GM12892 (cell line): ENCODE data around the gene ALOX5.
"Not testable (repeated sequence)": the region's sequence is repeated elsewhere in the genome, so short reads cannot be mapped to it uniquely, and the experiment has no call there.

Source experiments
- DNase-seq: peaks from one replicate; pipeline ENCODE4 v3.0.0; 2011; ENCODE audit not compliant: insufficient read length
- FAIRE-seq: peaks from 2 replicates; lab custom pipeline; 2011; peaks lifted over from hg19 to GRCh38; lab: Jason Lieb, UNC
- POLR2A ChIP-seq: IDR thresholded peaks from 2 replicates; pipeline ENCODE4 v1.6.1; 2011; ENCODE audit warnings: low read depth, low read length, control low read depth
- POLR2AphosphoS5 ChIP-seq: IDR thresholded peaks from 2 replicates; pipeline ENCODE4 v1.6.1; 2011; ENCODE audit warnings: low read depth, low read length, control low read depth
- TAF1 ChIP-seq: IDR thresholded peaks from 2 replicates; pipeline ENCODE4 v1.6.1; 2011; ENCODE audit warnings: low read depth, mild to moderate bottlenecking, control low read depth, low read length, borderline replicate concordance

Gene ALOX5

GRCh38 chr10:45378914-45379726, 5.1 kb downstream of the ALOX5 start:
- FAIRE-seq: no peak
- DNase-seq: no peak
- TF ChIP-seq POLR2A (no peak), TAF1 (no peak), POLR2AphosphoS5 (no peak)

GRCh38 chr10:45379891-45380540, 6.0 kb downstream of the ALOX5 start:
- no peak for FAIRE-seq
- TF ChIP-seq POLR2A (no peak), POLR2AphosphoS5 (no peak), TAF1 (no peak)
- no peak for DNase-seq

GRCh38 chr10:45380903-45381620, 7.0 kb downstream of the ALOX5 start:
- FAIRE-seq (no peak), DNase-seq (no peak)
- TF ChIP-seq TAF1: no peak

- no peak for TF ChIP-seq TAF1
- no peak for TF ChIP-seq POLR2A
- TF ChIP-seq POLR2AphosphoS5: no peak
- FAIRE-seq: no peak
- no peak for DNase-seq
Measured at GRCh38 chr10:45382591-45382990, 8.6 kb downstream of the ALOX5 start.

- FAIRE-seq: no peak
- no peak for TF ChIP-seq TAF1
- no peak for TF ChIP-seq POLR2A
- TF ChIP-seq POLR2AphosphoS5: no peak
- no peak for DNase-seq
Measured at GRCh38 chr10:45383682-45384330, 9.8 kb downstream of the ALOX5 start.

- DNase-seq (no peak), FAIRE-seq (no peak)
- TF ChIP-seq POLR2AphosphoS5: no peak
- no peak for TF ChIP-seq POLR2A
- no peak for TF ChIP-seq TAF1
Measured at GRCh38 chr10:45386657-45387056, 12.6 kb downstream of the ALOX5 start.

GRCh38 chr10:45387096-45387893, 13.3 kb downstream of the ALOX5 start:
- no peak for FAIRE-seq
- no peak for TF ChIP-seq POLR2AphosphoS5
- TF ChIP-seq TAF1: no peak
- TF ChIP-seq POLR2A: no peak
- DNase-seq: no peak

GRCh38 chr10:45389671-45390070, 15.7 kb downstream of the ALOX5 start:
- not testable (repeated sequence) for DNase-seq, FAIRE-seq

- FAIRE-seq: not testable (repeated sequence)
Measured at GRCh38 chr10:45391636-45392035, 17.6 kb downstream of the ALOX5 start.

GRCh38 chr10:45395554-45395953, 21.5 kb downstream of the ALOX5 start:
- TF ChIP-seq POLR2AphosphoS5 (no peak), TAF1 (no peak), POLR2A (no peak)
- FAIRE-seq (no peak), DNase-seq (no peak)

More at GRCh38 chr10:45391636-45392035, 17.6 kb downstream of the ALOX5 start:
- not testable (repeated sequence) for DNase-seq

GRCh38 chr10:45398595-45398994, 24.6 kb downstream of the ALOX5 start:
- peak; percentile 24 for FAIRE-seq
- no peak for DNase-seq
- TF ChIP-seq TAF1 (no peak), POLR2A (no peak), POLR2AphosphoS5 (no peak)
